IMR-90 (cell line): ENCODE results near the gene TIAM2. TPM values are rescaled to one million over a fixed set of nuclear protein-coding genes. Genes with fewer than 3 reads are reported as not detected.

Experiments used
- ATAC-seq: fragments of 200-7000 bp; cut with Tn5 transposase; 2 replicates; pipeline ENCODE4 v1.9.1; 2020; ENCODE audit warnings: low read depth, mild to moderate bottlenecking, moderate library complexity
- BruUV-seq: library from RNA; stranded (reverse); fragments of 400-500 nt; replicated peaks from 2 replicates; lab custom pipeline; 2021; lab: Mats Ljungman, UMichigan
- CTCF ChIA-PET: fragments of 300-600 bp; formaldehyde crosslinking; extraction: SDS; loops from one replicate; lab custom pipeline; 2021; ENCODE audit warnings: antibody characterized with exemption; lab: Yijun Ruan, JAX
- POLR2A ChIA-PET: fragments of 300-600 bp; sonication (Branson Sonifier 250); formaldehyde crosslinking; loops from one replicate; lab custom pipeline; 2022; ENCODE audit warnings: antibody characterized with exemption; ENCODE audit not compliant: unreplicated experiment; lab: Charles Lee
- DNase-seq: peaks from one replicate; pipeline ENCODE4 v3.0.0; 2013
- H2AFZ ChIP-seq: replicated peaks from 2 replicates; pipeline ENCODE3; 2013; ENCODE audit warnings: low read length, mild to moderate bottlenecking; ENCODE audit not compliant: poor library complexity
- H2AK5ac ChIP-seq: 2 replicates; pipeline ENCODE4 v1.6.1; 2013; ENCODE audit warnings: low read depth, low read length, inconsistent platforms
- H2AK9ac ChIP-seq: replicated peaks from 2 replicates; pipeline ENCODE3; 2013; ENCODE audit warnings: mild to moderate bottlenecking, low read depth, low read length, moderate library complexity; ENCODE audit not compliant: poor library complexity
- H2BK120ac ChIP-seq: 2 replicates; pipeline ENCODE4 v1.6.1; 2013; ENCODE audit warnings: low read depth, low read length, inconsistent platforms
- H2BK15ac ChIP-seq: 3 replicates; pipeline ENCODE4 v1.6.1; 2013; ENCODE audit warnings: low read depth, low read length, inconsistent platforms
- H2BK20ac ChIP-seq: 2 replicates; pipeline ENCODE4 v1.6.1; 2013; ENCODE audit warnings: low read depth, mild to moderate bottlenecking, inconsistent platforms, low read length, moderate library complexity
- H2BK5ac ChIP-seq: 2 replicates; pipeline ENCODE4 v1.6.1; 2013; ENCODE audit warnings: mild to moderate bottlenecking, low read depth, low read length, inconsistent platforms; ENCODE audit not compliant: poor library complexity, severe bottlenecking
- H3K14ac ChIP-seq: replicated peaks from 2 replicates; pipeline ENCODE4 v1.6.1; 2013; ENCODE audit warnings: low read depth, low read length, inconsistent platforms
- H3K18ac ChIP-seq: 2 replicates; pipeline ENCODE4 v1.6.1; 2013; ENCODE audit warnings: low read depth, low read length, control low read depth
- H3K23ac ChIP-seq: 2 replicates; pipeline ENCODE4 v1.6.1; 2013; ENCODE audit warnings: low read depth, low read length, inconsistent platforms
- H3K27ac ChIP-seq: 2 replicates; pipeline ENCODE4 v1.5.1; 2013; ENCODE audit warnings: mild to moderate bottlenecking, control low read depth, low read length; ENCODE audit not compliant: insufficient read depth
- H3K27me3 ChIP-seq: 2 replicates; pipeline ENCODE4 v1.6.1; 2013; ENCODE audit warnings: low read length; ENCODE audit not compliant: control insufficient read depth, insufficient read depth
- H3K36me3 ChIP-seq: 2 replicates; pipeline ENCODE4 v1.6.1; 2013; ENCODE audit warnings: low read length, mixed read lengths; ENCODE audit not compliant: control insufficient read depth, insufficient read depth
- H3K4ac ChIP-seq: 2 replicates; pipeline ENCODE4 v1.6.1; 2013; ENCODE audit warnings: low read depth, low read length, inconsistent platforms
- H3K4me1 ChIP-seq: 2 replicates; pipeline ENCODE4 v1.6.1; 2013; ENCODE audit warnings: low read length, mixed read lengths; ENCODE audit not compliant: control insufficient read depth, insufficient read depth
- H3K4me2 ChIP-seq: 2 replicates; pipeline ENCODE4 v1.6.1; 2013; ENCODE audit warnings: low read depth, mild to moderate bottlenecking, control low read depth, low read length, moderate library complexity
- H3K4me3 ChIP-seq: 2 replicates; pipeline ENCODE4 v1.5.1; 2013; ENCODE audit warnings: low read depth, mild to moderate bottlenecking, control low read depth, low read length, moderate library complexity; ENCODE audit not compliant: insufficient read depth
- H3K56ac ChIP-seq: 2 replicates; pipeline ENCODE4 v1.6.1; 2013; ENCODE audit warnings: low read length, inconsistent platforms; ENCODE audit not compliant: insufficient read depth; ENCODE audit errors: extremely low read depth
- H3K79me1 ChIP-seq, 2 experiments: 2 replicates each; pipeline ENCODE4 v1.6.1; 2013; ENCODE audit warnings: low read length in 2 of 2, inconsistent platforms in 1 of 2, low read depth in 1 of 2
- H3K9ac ChIP-seq: 2 replicates; pipeline ENCODE4 v1.6.1; 2013; ENCODE audit warnings: low read depth, low read length, control low read depth
- H3K9me1 ChIP-seq: 2 replicates; pipeline ENCODE4 v1.6.1; 2013; ENCODE audit warnings: low read length, inconsistent platforms; ENCODE audit not compliant: insufficient read depth
- H3K9me3 ChIP-seq: 2 replicates; pipeline ENCODE4 v1.6.1; 2013; ENCODE audit warnings: low read length; ENCODE audit not compliant: control insufficient read depth, insufficient read depth
- H4K20me1 ChIP-seq: 2 replicates; pipeline ENCODE4 v1.6.1; 2013; ENCODE audit warnings: low read length, inconsistent platforms; ENCODE audit not compliant: insufficient read depth
- H4K5ac ChIP-seq: 2 replicates; pipeline ENCODE4 v1.6.1; 2013; ENCODE audit warnings: mild to moderate bottlenecking, low read depth, low read length, control low read depth
- H4K8ac ChIP-seq, 2 experiments: 2 replicates each; pipeline ENCODE4 v1.6.1; 2013; ENCODE audit warnings: low read depth in 2 of 2, low read length in 2 of 2, control low read depth in 1 of 2, inconsistent platforms in 1 of 2
- H4K91ac ChIP-seq: 2 replicates; pipeline ENCODE4 v1.6.1; 2013; ENCODE audit warnings: low read depth, low read length, inconsistent platforms; ENCODE audit not compliant: insufficient read depth
- BHLHE40 ChIP-seq: fragments of 150-350 bp; IDR thresholded peaks from 2 replicates; pipeline ENCODE4 v1.6.1; 2016; ENCODE audit warnings: mild to moderate bottlenecking, low read depth, low read length
- CEBPB ChIP-seq: IDR thresholded peaks from 2 replicates; pipeline ENCODE4 v1.6.1; 2012; ENCODE audit warnings: low read depth, low read length, improper control_type of control experiment
- CHD1 ChIP-seq: IDR thresholded peaks from 2 replicates; pipeline ENCODE4 v1.6.1; 2012; ENCODE audit warnings: low read depth, low read length, improper control_type of control experiment
- FOS ChIP-seq: fragments of 150-350 bp; IDR thresholded peaks from 2 replicates; pipeline ENCODE4 v1.6.1; 2016; ENCODE audit warnings: low read depth, low read length
- MAFK ChIP-seq: IDR thresholded peaks from 2 replicates; pipeline ENCODE4 v1.6.1; 2012; ENCODE audit warnings: low read depth, low read length, improper control_type of control experiment
- MAZ ChIP-seq: IDR thresholded peaks from 2 replicates; pipeline ENCODE4 v1.6.1; 2012; ENCODE audit warnings: low read depth, mild to moderate bottlenecking, low read length, improper control_type of control experiment, moderate library complexity, borderline replicate concordance
- MXI1 ChIP-seq: IDR thresholded peaks from 2 replicates; pipeline ENCODE4 v1.6.1; 2012; ENCODE audit warnings: low read depth, mild to moderate bottlenecking, low read length, moderate library complexity, borderline replicate concordance
- NFE2L2 ChIP-seq: fragments of 150-350 bp; IDR thresholded peaks from 2 replicates; pipeline ENCODE4 v1.6.1; 2016; ENCODE audit warnings: low read depth, mild to moderate bottlenecking, low read length
- POLR2A ChIP-seq: IDR thresholded peaks from 2 replicates; pipeline ENCODE4 v1.6.1; 2012; ENCODE audit warnings: mild to moderate bottlenecking, low read depth, low read length
- RAD21 ChIP-seq: IDR thresholded peaks from 2 replicates; pipeline ENCODE4 v1.6.1; 2012; ENCODE audit warnings: low read length, improper control_type of control experiment
- RCOR1 ChIP-seq: IDR thresholded peaks from 2 replicates; pipeline ENCODE4 v1.6.1; 2012; ENCODE audit warnings: mild to moderate bottlenecking, low read length, improper control_type of control experiment; ENCODE audit not compliant: insufficient replicate concordance
- RFX5 ChIP-seq: IDR thresholded peaks from 2 replicates; pipeline ENCODE4 v1.8.0; 2012; ENCODE audit warnings: low read depth, mild to moderate bottlenecking, low read length, moderate library complexity
- SMC3 ChIP-seq: fragments of 150-350 bp; IDR thresholded peaks from 2 replicates; pipeline ENCODE4 v1.6.1; 2016; ENCODE audit warnings: low read depth, mild to moderate bottlenecking, antibody characterized with exemption, low read length, moderate library complexity
- WGBS, 2 experiments: methylation state at CpG; one replicate each; pipeline versions ENCODE4 v1.1.5 to v1.1.7; 2013; ENCODE audit warnings: missing lambda C conversion rate in 2 of 2; ENCODE audit not compliant: insufficient read length in 1 of 2; ENCODE audit errors: extremely low coverage in 2 of 2; 5-methylcytosine and 5-hydroxymethylcytosine counted together
- dilution Hi-C: fragments of 300-500 bp; cut with HindIII; formaldehyde crosslinking; loops from one replicate; pipeline ENCODE4 v1.14.3; 2018; ENCODE audit warnings: low sequenced_read_pairs; ENCODE audit not compliant: unreplicated experiment
- in situ Hi-C: fragments of 300-500 bp; cut with MboI; formaldehyde crosslinking; loops from 3 replicates; pipeline ENCODE4 v1.14.3; 2019; ENCODE audit warnings: low sequenced_read_pairs, inconsistent platforms, mixed read lengths
- intact Hi-C: fragments of 100-400 bp; cut with micrococcal nuclease; formaldehyde crosslinking; loops from 2 replicates; pipeline ENCODE4 v1.10.0; 2022
- polyA plus RNA-seq, 3 experiments: library from polyadenylated mRNA; depleted of rRNA; stranded (reverse); fragments of >200 nt; gene quantifications; 2 replicates each; pipeline ENCODE4 v1.2.3, GENCODE V29; 2012; ENCODE audit warnings: low replicate concordance in 1 of 3
- total RNA-seq: library from RNA; depleted of rRNA; stranded (reverse); fragments of >200 nt; gene quantifications from 2 replicates; pipeline ENCODE4 v1.2.3, GENCODE V29; 2012
- TF ChIP-seq, protein P1 (sequence below): fragments of 150-350 bp; IDR thresholded peaks from 2 replicates; pipeline ENCODE4 v1.6.1; 2016; ENCODE audit warnings: low read depth, mild to moderate bottlenecking, low read length, moderate library complexity, borderline replicate concordance
- TF ChIP-seq, protein P2 (sequence below): fragments of 150-350 bp; IDR thresholded peaks from 2 replicates; pipeline ENCODE4 v1.6.1; 2017; ENCODE audit warnings: mild to moderate bottlenecking, antibody characterized with exemption, low read length, low read depth
- TF ChIP-seq, protein P3 (sequence below): conservative IDR thresholded peaks from 2 replicates; pipeline ENCODE4 v1.5.1; 2012; ENCODE audit warnings: mild to moderate bottlenecking, low read depth, low read length, improper control_type of control experiment

Gene TIAM2
- total and polyA plus RNA-seq, 2 of the 4 experiments (the other 2 are of a cell fraction), result 3.1 to 4.7 TPM

DNA sequence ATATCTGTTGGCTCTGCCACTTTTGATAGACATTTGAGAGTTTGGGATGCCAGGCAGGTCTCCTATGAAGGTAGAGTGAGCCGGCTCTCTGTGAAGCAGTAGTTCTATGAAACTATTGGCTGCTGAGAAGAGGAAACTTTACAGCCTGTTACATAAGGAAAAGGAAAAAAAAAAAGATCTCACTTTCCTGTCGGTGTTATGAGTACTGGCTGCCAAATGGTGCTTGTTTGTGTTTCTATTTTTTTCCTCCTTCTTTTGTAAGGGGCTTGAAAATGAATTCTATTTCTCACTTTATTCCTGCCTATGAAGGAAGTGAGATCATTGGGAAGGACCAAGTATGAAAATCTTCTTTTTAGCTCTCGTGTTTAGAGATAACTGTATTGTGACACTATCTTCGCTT, 195.6 kb downstream of the TIAM2 start:
- H4K5ac ChIP-seq, result peak overlapping the region; percentile 39
- ChIA-PET CTCF (no interaction called here), POLR2A (no interaction called here)
- no peak overlapping the region for H3K9ac ChIP-seq
- H3K4ac ChIP-seq, result peak overlapping the region; percentile 83
- dilution Hi-C loops (no loop called here), intact Hi-C loops (no loop called here), in situ Hi-C loops (no loop called here)
- no peaks in the 10 kb centered on the region for H3K27me3 ChIP-seq
- H3K18ac ChIP-seq, result no peak overlapping the region
- H3K4me2 ChIP-seq, result no peak overlapping the region
- peak overlapping the region; percentile 19 for H2BK120ac ChIP-seq
- H3K79me1 ChIP-seq, result peaks cover 0 to 4% of the 10 kb centered on the region in 2 experiments; a peak in 1 of 4 replicates
- H2BK5ac ChIP-seq, result no peak overlapping the region
- no peak overlapping the region for H3K27ac ChIP-seq
- H3K36me3 ChIP-seq, result no peaks in the 10 kb centered on the region
- H3K4me3 ChIP-seq, result no peak overlapping the region
- peaks cover 19% of the 10 kb centered on the region for H3K9me1 ChIP-seq
- H3K56ac ChIP-seq, result no peak overlapping the region
- H2BK15ac ChIP-seq, result peak overlapping the region; percentile 82; the same call in 1 of the 3 replicates
- no peak overlapping the region for H2AK9ac ChIP-seq
- H3K4me1 ChIP-seq, result peaks cover 17% of the 10 kb centered on the region
- H4K20me1 ChIP-seq, result no peaks in the 10 kb centered on the region
- TF ChIP-seq RFX5 (no peak), CHD1 (no peak), RAD21 (no peak), NFE2L2 (no peak), MXI1 (no peak), MAZ (no peak), MAFK (no peak), FOS (no peak), SMC3 (no peak), POLR2A (no peak), RCOR1 (no peak), CEBPB (no peak), BHLHE40 (no peak)
- TF ChIP-seq, protein P1, sequence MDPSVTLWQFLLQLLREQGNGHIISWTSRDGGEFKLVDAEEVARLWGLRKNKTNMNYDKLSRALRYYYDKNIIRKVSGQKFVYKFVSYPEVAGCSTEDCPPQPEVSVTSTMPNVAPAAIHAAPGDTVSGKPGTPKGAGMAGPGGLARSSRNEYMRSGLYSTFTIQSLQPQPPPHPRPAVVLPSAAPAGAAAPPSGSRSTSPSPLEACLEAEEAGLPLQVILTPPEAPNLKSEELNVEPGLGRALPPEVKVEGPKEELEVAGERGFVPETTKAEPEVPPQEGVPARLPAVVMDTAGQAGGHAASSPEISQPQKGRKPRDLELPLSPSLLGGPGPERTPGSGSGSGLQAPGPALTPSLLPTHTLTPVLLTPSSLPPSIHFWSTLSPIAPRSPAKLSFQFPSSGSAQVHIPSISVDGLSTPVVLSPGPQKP, result no peak
- TF ChIP-seq, protein P2, sequence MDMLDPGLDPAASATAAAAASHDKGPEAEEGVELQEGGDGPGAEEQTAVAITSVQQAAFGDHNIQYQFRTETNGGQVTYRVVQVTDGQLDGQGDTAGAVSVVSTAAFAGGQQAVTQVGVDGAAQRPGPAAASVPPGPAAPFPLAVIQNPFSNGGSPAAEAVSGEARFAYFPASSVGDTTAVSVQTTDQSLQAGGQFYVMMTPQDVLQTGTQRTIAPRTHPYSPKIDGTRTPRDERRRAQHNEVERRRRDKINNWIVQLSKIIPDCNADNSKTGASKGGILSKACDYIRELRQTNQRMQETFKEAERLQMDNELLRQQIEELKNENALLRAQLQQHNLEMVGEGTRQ, result no peak
- TF ChIP-seq, protein P3, sequence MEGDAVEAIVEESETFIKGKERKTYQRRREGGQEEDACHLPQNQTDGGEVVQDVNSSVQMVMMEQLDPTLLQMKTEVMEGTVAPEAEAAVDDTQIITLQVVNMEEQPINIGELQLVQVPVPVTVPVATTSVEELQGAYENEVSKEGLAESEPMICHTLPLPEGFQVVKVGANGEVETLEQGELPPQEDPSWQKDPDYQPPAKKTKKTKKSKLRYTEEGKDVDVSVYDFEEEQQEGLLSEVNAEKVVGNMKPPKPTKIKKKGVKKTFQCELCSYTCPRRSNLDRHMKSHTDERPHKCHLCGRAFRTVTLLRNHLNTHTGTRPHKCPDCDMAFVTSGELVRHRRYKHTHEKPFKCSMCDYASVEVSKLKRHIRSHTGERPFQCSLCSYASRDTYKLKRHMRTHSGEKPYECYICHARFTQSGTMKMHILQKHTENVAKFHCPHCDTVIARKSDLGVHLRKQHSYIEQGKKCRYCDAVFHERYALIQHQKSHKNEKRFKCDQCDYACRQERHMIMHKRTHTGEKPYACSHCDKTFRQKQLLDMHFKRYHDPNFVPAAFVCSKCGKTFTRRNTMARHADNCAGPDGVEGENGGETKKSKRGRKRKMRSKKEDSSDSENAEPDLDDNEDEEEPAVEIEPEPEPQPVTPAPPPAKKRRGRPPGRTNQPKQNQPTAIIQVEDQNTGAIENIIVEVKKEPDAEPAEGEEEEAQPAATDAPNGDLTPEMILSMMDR, result no peak
- WGBS, 2 experiments, result 67% methylated on average over 1 of the region's 4 CpGs; no CpG with 5 or more reads in 1 of the 2 experiments
- peak overlapping the region; percentile 37 for H3K14ac ChIP-seq
- peak overlapping the region; percentile 98 for H2AK5ac ChIP-seq
- peak overlapping the region in 1 of 2 experiments; percentile 58; a peak in 2 of 4 replicates for H4K8ac ChIP-seq
- DNase-seq (no peak), ATAC-seq (no peak)
- no peak overlapping the region for H3K23ac ChIP-seq
- no peaks in the 10 kb centered on the region for H3K9me3 ChIP-seq
- peak overlapping the region; percentile 39; the same call in 1 of the 2 replicates for H4K91ac ChIP-seq
- H2BK20ac ChIP-seq, result peak overlapping the region; percentile 33
- H2AFZ ChIP-seq, result no peak overlapping the region
- no TSS peak for BruUV-seq
